AG08396 (cell line): ENCODE measurements around the gene DLG4.
A peak's percentile ranks its signal among the peaks of the same experiment; 100 is the strongest.

Experiments used
- DNase-seq: peaks from one replicate; pipeline ENCODE4 v3.0.0; 2012; ENCODE audit warnings: low spot score, mixed read lengths

Gene DLG4

GRCh38 chr17:7214300-7215135, 5.1 kb downstream of the DLG4 start:
- DNase-seq: peak; percentile 95

GRCh38 chr17:7213895-7214299, 5.7 kb downstream of the DLG4 start:
- DNase-seq: peak; percentile 76

GRCh38 chr17:7211491-7212273, 8.0 kb downstream of the DLG4 start:
- DNase-seq: no peak

- no peak for DNase-seq
These were observed 10.7 kb downstream of the DLG4 start for GRCh38 chr17:7208754-7209460.

GRCh38 chr17:7208027-7208571, 11.5 kb downstream of the DLG4 start:
- no peak for DNase-seq

GRCh38 chr17:7207120-7208001, 12.3 kb downstream of the DLG4 start:
- peak; percentile 63 for DNase-seq

GRCh38 chr17:7205561-7205960, 14.1 kb downstream of the DLG4 start:
- DNase-seq: no peak

GRCh38 chr17:7204828-7205461, 14.7 kb downstream of the DLG4 start:
- peak; percentile 90 for DNase-seq

GRCh38 chr17:7204336-7204735, 15.3 kb downstream of the DLG4 start:
- no peak for DNase-seq

- DNase-seq: no peak
These were observed 16.2 kb downstream of the DLG4 start for GRCh38 chr17:7203391-7203790.

- DNase-seq: no peak
These were observed 22.8 kb downstream of the DLG4 start for GRCh38 chr17:7196651-7197401.

- no peak for DNase-seq
These were observed 23.7 kb downstream of the DLG4 start for GRCh38 chr17:7195971-7196370.

GRCh38 chr17:7192271-7192937, 27.2 kb downstream of the DLG4 start:
- no peak for DNase-seq

- peak; percentile 75 for DNase-seq
These were observed 27.9 kb downstream of the DLG4 start for GRCh38 chr17:7191571-7192270.

- DNase-seq: no peak
These were observed 28.6 kb downstream of the DLG4 start for GRCh38 chr17:7191069-7191468.

- DNase-seq: no peak
These were observed 29.2 kb downstream of the DLG4 start for GRCh38 chr17:7190276-7190917.

GRCh38 chr17:7186241-7186640, 33.4 kb downstream of the DLG4 start:
- no peak for DNase-seq

GRCh38 chr17:7184647-7185046, 35.0 kb downstream of the DLG4 start:
- no peak for DNase-seq
